HepG2 (cell line): ENCODE results near the gene TMEM200A. TPM values are rescaled to one million over a fixed set of nuclear protein-coding genes. Genes with fewer than 3 reads are reported as not detected.

Experiments
- FOXO4 ChIP-seq: sonication (generic); formaldehyde crosslinking; conservative IDR thresholded peaks from 2 replicates; pipeline ENCODE4 v1.8.1; 2023; ENCODE audit warnings: missing genetic modification reagents
- HNRNPK ChIP-seq: fragments of 200-400 bp; formaldehyde crosslinking; IDR thresholded peaks from 2 replicates; pipeline ENCODE4 v1.6.1; 2018; ENCODE audit warnings: low read length, low read depth, moderate library complexity, mild to moderate bottlenecking; ENCODE audit not compliant: poor library complexity, severe bottlenecking
- SNRNP70 ChIP-seq: fragments of 200-400 bp; formaldehyde crosslinking; IDR thresholded peaks from 2 replicates; pipeline ENCODE4 v1.6.1; 2017; ENCODE audit warnings: mild to moderate bottlenecking, low read depth, low read length, moderate library complexity
- THAP9 ChIP-seq: sonication (generic); formaldehyde crosslinking; IDR thresholded peaks from 2 replicates; pipeline ENCODE4; 2020; ENCODE audit warnings: missing genetic modification reagents, mild to moderate bottlenecking, borderline replicate concordance
- ZNF225 ChIP-seq: sonication (generic); formaldehyde crosslinking; IDR thresholded peaks from 2 replicates; pipeline ENCODE4 v1.4.0; 2020; ENCODE audit warnings: mild to moderate bottlenecking, missing genetic modification reagents
- ZNF567 ChIP-seq: sonication (generic); formaldehyde crosslinking; IDR thresholded peaks from 2 replicates; pipeline ENCODE4 v1.8.1; 2023; ENCODE audit warnings: mild to moderate bottlenecking, missing genetic modification reagents, borderline replicate concordance
- polyA plus RNA-seq, 8 experiments: library from polyadenylated mRNA; depleted of rRNA in 3 of 8; stranded (reverse) in 7 of 8; unstranded in 1 of 8; fragments of >200 nt; fragmentation: Illumina TruSeq in 4 of 8; extraction: Trizol in 4 of 8; gene quantifications; 2 replicates each; pipeline versions ENCODE4 v1.2.1 to v1.2.3, GENCODE V29; 2011 to 2016; ENCODE audit warnings: low read depth in 4 of 8, missing spikeins in 1 of 8, mixed read lengths in 1 of 8; ENCODE audit not compliant: insufficient read depth in 1 of 8
- total RNA-seq, 5 experiments: library from RNA; depleted of rRNA; stranded (reverse); fragments of >200 nt; fragmentation: Illumina TruSeq; extraction: Trizol; gene quantifications; 2 replicates each; pipeline ENCODE4 v1.2.3, GENCODE V29; 2016; ENCODE audit warnings: low read depth in 1 of 5
- TF ChIP-seq, protein P1 (sequence below), 2 experiments: fragments of 450-650 bp in 1 of 2; sonication (generic) in 1 of 2; formaldehyde crosslinking in 1 of 2; IDR thresholded peaks; 2 replicates each; pipeline versions ENCODE4 v1.6.1 to v1.8.0; 2016 to 2022; ENCODE audit warnings: antibody characterized with exemption in 1 of 2, mild to moderate bottlenecking in 1 of 2, missing genetic modification reagents in 1 of 2

TMEM200A gene
- total and polyA plus RNA-seq, 2 of the 13 experiments (the other 11 are each of a cell fraction or from before 2014, with no cell fraction given) = 0.34 TPM; not detected in 1

DNA sequence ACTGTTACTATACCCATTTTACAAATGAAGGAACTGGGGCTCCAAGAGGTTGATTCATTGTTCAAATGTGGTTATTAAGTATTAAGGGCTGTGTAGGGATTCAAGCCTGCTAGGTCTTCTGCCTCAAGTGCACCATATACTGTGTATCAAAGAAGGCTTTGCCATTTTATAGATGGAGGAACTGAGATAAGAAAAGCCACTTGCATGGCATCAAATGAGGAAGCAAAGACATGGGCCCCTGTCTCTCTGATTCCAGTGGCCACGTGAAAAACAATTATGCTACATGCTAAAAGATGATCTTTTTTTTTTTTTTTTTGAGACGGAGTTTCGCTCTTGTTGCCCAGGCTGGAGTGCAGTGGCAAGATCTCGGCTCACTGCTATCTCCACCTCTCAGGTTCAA lies 67.0 kb downstream of the TMEM200A start (continued):
- TF ChIP-seq FOXO4 (CRISPR knock-in tag) (no peak), THAP9 (CRISPR knock-in tag) (no peak), ZNF567 (CRISPR knock-in tag) (no peak), ZNF225 (CRISPR knock-in tag) (no peak), SNRNP70 (no peak), HNRNPK (no peak)
- TF ChIP-seq, protein P1, sequence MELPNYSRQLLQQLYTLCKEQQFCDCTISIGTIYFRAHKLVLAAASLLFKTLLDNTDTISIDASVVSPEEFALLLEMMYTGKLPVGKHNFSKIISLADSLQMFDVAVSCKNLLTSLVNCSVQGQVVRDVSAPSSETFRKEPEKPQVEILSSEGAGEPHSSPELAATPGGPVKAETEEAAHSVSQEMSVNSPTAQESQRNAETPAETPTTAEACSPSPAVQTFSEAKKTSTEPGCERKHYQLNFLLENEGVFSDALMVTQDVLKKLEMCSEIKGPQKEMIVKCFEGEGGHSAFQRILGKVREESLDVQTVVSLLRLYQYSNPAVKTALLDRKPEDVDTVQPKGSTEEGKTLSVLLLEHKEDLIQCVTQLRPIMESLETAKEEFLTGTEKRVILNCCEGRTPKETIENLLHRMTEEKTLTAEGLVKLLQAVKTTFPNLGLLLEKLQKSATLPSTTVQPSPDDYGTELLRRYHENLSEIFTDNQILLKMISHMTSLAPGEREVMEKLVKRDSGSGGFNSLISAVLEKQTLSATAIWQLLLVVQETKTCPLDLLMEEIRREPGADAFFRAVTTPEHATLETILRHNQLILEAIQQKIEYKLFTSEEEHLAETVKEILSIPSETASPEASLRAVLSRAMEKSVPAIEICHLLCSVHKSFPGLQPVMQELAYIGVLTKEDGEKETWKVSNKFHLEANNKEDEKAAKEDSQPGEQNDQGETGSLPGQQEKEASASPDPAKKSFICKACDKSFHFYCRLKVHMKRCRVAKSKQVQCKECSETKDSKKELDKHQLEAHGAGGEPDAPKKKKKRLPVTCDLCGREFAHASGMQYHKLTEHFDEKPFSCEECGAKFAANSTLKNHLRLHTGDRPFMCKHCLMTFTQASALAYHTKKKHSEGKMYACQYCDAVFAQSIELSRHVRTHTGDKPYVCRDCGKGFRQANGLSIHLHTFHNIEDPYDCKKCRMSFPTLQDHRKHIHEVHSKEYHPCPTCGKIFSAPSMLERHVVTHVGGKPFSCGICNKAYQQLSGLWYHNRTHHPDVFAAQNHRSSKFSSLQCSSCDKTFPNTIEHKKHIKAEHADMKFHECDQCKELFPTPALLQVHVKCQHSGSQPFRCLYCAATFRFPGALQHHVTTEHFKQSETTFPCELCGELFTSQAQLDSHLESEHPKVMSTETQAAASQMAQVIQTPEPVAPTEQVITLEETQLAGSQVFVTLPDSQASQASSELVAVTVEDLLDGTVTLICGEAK (IDR thresholded peaks at IDR 0.05) = no peak
- TF ChIP-seq, protein P1 (CRISPR knock-in tag; IDR thresholded peaks at IDR 0.05) = no peak
